ENCODE results near the gene PCSK9.
"Not testable (repeated sequence)": the region's sequence is repeated elsewhere in the genome, so short reads cannot be mapped to it uniquely, and the experiment has no call there.

Gene PCSK9

DNA sequence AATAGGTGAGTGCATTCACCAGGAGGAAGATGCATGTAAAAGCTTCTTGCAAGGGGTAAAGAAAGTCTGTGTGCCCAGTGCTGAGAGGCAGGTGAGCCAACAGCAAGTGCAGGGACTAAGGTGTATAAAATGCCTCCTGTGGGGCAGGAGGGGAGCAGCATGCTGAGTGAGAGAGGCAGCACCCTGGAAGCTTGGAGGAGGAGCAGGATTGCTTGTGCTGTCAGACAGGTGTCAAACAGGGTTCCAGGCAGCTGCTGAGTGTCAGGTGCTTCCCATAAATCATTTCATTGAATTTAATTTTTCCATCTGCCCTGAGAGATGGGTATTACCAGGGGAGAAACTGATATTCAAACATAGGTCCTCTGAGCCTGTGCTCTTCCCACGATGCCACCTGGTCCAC lies 26.7 kb upstream of the PCSK9 start:
- TF ChIP-seq CTCF (IDR thresholded peaks at IDR 0.05; ENCODE audit: low read depth, low read length) (no peak), MYC (IDR thresholded peaks at IDR 0.05; ENCODE audit: low read depth, low read length) (no peak), POLR2A (IDR thresholded peaks at IDR 0.05; ENCODE audit: extremely low read depth, insufficient read length) (no peak), MAX (IDR thresholded peaks at IDR 0.05; ENCODE audit: low read depth, low read length) (no peak)
- no peak for DNase-seq (ENCODE audit: low read depth)
- no peak overlapping the region for H3K4me3 ChIP-seq (ENCODE audit: low read depth, low read length)

DNA sequence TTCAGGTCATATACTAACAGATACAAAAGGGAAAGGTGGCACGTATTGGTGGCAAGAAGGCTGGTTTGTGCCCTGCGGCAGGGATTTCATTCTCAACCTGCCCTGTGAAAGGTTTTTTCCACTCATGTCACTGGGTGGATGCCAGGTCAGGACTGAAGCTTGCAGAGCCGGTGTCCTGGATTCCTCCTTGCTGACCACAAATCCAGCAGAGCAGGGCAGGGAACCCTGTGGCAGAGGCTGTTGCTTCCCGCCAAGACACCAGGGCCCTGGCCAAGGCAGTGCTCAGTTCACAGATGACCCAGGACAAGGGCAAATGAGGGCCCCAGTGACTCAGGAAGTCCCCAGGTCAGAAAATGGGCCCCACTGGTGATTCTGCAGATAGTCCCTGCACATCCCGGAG lies 24.2 kb upstream of the PCSK9 start:
- no peak for DNase-seq (ENCODE audit: low read depth)
- TF ChIP-seq MYC (IDR thresholded peaks at IDR 0.05; ENCODE audit: low read depth, low read length) (no peak), POLR2A (IDR thresholded peaks at IDR 0.05; ENCODE audit: extremely low read depth, insufficient read length) (no peak), CTCF (IDR thresholded peaks at IDR 0.05; ENCODE audit: low read depth, low read length) (no peak), MAX (IDR thresholded peaks at IDR 0.05; ENCODE audit: low read depth, low read length) (no peak)
- H3K4me3 ChIP-seq (ENCODE audit: low read depth, low read length) = no peak overlapping the region

DNA sequence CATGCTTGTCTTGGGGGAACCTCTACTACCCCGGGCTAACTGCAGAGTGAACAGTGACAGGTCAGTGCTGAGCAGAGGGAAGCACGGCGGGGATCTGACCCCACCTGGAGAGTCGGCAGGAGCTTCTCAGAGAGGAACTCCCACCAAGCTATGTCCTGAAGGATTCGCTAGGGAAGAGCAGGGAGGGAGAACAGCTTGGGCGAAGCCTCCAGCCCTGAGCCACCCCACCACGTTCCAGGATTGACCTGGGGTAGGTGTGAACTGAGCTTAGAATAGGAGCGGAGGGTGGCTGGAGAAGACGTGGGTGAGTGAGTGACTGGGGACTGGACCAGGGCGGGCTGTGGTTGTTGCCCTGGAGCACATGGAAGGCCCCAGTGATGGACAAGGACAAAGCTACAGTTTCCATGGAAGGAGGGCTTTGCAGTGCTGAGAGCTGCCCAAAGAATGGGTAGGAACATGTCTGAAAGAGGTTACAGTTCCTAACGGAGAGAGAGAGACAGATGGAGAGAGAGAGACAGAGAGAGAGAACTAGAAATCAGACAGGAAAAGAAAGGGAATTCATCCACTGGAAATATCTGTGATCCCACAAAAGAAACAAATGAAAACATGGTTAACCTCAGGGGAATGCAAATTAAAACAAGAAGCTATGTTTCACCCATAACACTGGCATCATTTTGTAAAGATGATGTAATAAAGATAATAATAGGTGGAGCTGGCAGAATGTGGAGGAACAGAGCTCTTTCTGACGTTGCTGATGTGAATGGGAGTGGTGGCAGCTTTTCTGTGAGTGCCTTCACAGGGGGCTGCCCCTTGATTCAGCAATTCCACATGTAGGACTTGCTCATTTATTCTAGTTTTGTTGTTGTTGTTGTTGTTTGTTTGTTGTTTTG lies 23.4 kb upstream of the PCSK9 start:
- DNase-seq (ENCODE audit: low read depth) = no peak
- no peak overlapping the region for H3K4me3 ChIP-seq (ENCODE audit: low read depth, low read length)
- TF ChIP-seq MYC (IDR thresholded peaks at IDR 0.05; ENCODE audit: low read depth, low read length) (no peak), POLR2A (IDR thresholded peaks at IDR 0.05; ENCODE audit: extremely low read depth, insufficient read length) (no peak), MAX (IDR thresholded peaks at IDR 0.05; ENCODE audit: low read depth, low read length) (no peak), CTCF (IDR thresholded peaks at IDR 0.05; ENCODE audit: low read depth, low read length) (no peak)

GRCh38 chr1:55018395-55018794 lies 21.0 kb upstream of the PCSK9 start:
- DNase-seq (ENCODE audit: low read depth) = no peak
- TF ChIP-seq MYC (IDR thresholded peaks at IDR 0.05; ENCODE audit: low read depth, low read length) = no peak
- TF ChIP-seq POLR2A (IDR thresholded peaks at IDR 0.05; ENCODE audit: extremely low read depth, insufficient read length) = no peak
- no peak for TF ChIP-seq MAX (IDR thresholded peaks at IDR 0.05; ENCODE audit: low read depth, low read length)
- no peak for TF ChIP-seq CTCF (IDR thresholded peaks at IDR 0.05; ENCODE audit: low read depth, low read length)
- H3K4me3 ChIP-seq (ENCODE audit: low read depth, low read length) = no peak overlapping the region

- DNase-seq (ENCODE audit: low read depth) = peak; percentile 83
- TF ChIP-seq CTCF (IDR thresholded peaks at IDR 0.05; ENCODE audit: low read depth, low read length) = peak; percentile 74
- TF ChIP-seq MYC (IDR thresholded peaks at IDR 0.05; ENCODE audit: low read depth, low read length) = no peak
- no peak overlapping the region for H3K4me3 ChIP-seq (ENCODE audit: low read depth, low read length)
These were observed 17.3 kb upstream of the PCSK9 start for GRCh38 chr1:55021942-55022546.

- not testable (repeated sequence) for H3K4me3 ChIP-seq (ENCODE audit: low read depth, low read length); DNase-seq (ENCODE audit: low read depth)
These were observed 15.2 kb upstream of the PCSK9 start for GRCh38 chr1:55024163-55024562.

GRCh38 chr1:55026682-55027081 lies 12.7 kb upstream of the PCSK9 start:
- H3K4me3 ChIP-seq (ENCODE audit: low read depth, low read length); DNase-seq (ENCODE audit: low read depth): not testable (repeated sequence)

GRCh38 chr1:55031098-55031497 lies 8.2 kb upstream of the PCSK9 start:
- not testable (repeated sequence) for H3K4me3 ChIP-seq (ENCODE audit: low read depth, low read length); DNase-seq (ENCODE audit: low read depth)

Data from NB4 (cell line).